Measurements from ENCODE around the gene FADD.
A peak's percentile ranks its signal among the peaks of the same experiment; 100 is the strongest.

FADD gene

DNA sequence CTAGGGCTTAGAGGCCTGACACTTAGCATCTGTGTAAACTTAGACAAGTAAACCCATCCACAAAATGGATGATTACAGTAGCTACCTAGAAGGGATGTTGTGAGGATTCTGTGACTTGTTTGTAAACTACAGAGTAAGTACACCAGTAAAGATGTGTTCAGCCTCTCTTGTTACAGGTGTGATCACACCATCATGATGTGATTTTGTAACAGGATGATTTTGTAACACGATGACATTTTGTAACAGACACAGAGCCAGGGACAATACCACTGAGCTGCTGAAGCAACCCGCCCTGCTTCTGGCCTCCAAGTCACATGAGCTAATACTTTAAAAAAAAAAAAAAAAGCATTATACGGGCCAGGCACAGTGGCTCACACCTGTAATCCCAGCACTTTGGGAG is 17.0 kb downstream of the FADD start:
- no peak overlapping the region for H3K4me3 ChIP-seq (ENCODE audit: low read depth, low read length)
- TF ChIP-seq, protein P1, sequence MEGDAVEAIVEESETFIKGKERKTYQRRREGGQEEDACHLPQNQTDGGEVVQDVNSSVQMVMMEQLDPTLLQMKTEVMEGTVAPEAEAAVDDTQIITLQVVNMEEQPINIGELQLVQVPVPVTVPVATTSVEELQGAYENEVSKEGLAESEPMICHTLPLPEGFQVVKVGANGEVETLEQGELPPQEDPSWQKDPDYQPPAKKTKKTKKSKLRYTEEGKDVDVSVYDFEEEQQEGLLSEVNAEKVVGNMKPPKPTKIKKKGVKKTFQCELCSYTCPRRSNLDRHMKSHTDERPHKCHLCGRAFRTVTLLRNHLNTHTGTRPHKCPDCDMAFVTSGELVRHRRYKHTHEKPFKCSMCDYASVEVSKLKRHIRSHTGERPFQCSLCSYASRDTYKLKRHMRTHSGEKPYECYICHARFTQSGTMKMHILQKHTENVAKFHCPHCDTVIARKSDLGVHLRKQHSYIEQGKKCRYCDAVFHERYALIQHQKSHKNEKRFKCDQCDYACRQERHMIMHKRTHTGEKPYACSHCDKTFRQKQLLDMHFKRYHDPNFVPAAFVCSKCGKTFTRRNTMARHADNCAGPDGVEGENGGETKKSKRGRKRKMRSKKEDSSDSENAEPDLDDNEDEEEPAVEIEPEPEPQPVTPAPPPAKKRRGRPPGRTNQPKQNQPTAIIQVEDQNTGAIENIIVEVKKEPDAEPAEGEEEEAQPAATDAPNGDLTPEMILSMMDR (IDR thresholded peaks at IDR 0.05; ENCODE audit: low read depth, low read length): no peak

DNA sequence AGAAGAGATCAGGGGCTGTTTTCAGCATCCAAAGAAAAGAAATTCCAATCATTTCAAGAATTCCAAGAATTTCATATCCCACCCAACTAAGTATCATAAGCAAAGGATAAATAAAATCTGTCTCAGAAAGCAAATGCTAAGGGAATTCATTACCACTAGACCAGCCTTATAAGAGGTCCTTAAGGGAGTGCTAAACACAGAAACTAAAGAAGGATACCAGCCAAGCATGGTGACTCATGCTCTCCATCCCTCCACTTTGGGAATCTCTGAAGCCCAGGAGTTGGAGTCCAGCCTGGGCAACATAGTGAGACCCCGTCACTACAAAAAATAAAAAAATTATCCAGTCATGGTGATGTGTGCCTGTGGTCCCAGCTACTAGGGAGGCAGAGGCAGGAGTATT is 17.8 kb downstream of the FADD start:
- H3K4me3 ChIP-seq (ENCODE audit: low read depth, low read length): no peak overlapping the region
- TF ChIP-seq, protein P1 (IDR thresholded peaks at IDR 0.05; ENCODE audit: low read depth, low read length): no peak

DNA sequence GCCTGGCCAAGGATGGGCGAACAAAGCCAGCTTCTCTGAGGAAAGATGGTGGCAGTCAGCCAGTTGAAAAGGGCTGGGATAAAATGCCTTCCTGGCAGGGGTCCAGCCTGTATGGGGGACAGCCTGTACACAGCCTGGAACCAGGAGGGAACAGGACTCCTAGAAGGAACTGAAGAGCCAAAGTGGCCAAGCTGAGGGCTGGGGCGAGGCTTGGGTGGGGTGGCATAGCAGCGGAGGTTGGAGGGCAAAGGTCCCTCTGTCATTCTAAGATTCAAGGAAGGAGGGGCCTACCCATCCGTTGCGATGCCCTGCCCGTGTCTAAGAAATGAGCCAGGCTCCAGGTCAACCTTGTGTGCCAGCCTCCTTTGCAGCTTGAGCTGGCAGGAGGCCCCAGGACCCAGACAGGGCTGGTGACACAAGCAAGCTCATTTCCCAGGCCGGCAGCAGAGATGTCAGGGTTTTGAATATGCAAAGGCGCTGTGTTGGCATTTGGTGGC is 22.6 kb downstream of the FADD start:
- no peak overlapping the region for H3K4me3 ChIP-seq (ENCODE audit: low read depth, low read length)
- TF ChIP-seq, protein P1 (IDR thresholded peaks at IDR 0.05; ENCODE audit: low read depth, low read length): no peak

DNA sequence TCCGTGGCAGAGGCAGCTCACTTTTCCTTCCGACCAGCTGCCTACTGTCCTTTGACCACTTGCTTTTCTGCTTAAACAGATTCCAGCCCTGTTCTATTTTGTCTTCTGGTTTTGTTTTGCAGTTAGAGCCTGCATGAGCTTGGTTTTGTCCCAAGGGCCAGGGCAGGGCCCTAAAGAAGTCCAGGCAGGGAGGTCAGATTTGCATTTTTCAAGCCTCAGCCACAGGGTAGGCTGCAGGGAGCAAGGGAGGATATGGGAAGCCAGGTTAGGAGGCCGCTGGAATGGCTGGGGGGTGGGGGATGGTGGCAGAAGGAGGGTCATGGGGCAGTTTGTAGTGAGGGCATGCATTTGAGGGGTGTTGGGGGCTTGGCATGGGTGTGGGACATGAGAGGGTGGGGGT is 23.1 kb downstream of the FADD start:
- no peak overlapping the region for H3K4me3 ChIP-seq (ENCODE audit: low read depth, low read length)
- TF ChIP-seq, protein P1 (IDR thresholded peaks at IDR 0.05; ENCODE audit: low read depth, low read length): no peak

DNA sequence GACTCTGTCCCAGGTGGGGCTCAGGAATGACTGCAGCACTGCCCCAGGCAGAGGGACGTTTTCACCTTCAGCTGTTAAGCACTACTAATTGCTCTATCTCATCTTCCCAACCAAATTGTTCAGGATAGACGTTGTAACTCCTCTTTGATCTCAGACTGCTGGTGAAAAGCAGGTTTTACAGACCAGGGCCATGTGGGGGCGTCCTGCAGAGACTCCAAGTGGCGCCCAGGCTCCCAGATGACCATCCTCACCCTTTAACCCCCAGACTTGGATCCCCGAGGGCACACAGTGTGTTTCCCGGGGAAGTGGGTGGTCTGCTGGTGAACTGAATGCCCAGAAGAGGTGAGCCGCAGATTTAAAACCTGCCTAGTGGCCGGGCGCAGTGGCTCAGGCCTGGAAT is 23.9 kb downstream of the FADD start:
- no peak overlapping the region for H3K4me3 ChIP-seq (ENCODE audit: low read depth, low read length)
- TF ChIP-seq, protein P1 (IDR thresholded peaks at IDR 0.05; ENCODE audit: low read depth, low read length): peak; percentile 24; the same call in 1 of the 2 replicates

DNA sequence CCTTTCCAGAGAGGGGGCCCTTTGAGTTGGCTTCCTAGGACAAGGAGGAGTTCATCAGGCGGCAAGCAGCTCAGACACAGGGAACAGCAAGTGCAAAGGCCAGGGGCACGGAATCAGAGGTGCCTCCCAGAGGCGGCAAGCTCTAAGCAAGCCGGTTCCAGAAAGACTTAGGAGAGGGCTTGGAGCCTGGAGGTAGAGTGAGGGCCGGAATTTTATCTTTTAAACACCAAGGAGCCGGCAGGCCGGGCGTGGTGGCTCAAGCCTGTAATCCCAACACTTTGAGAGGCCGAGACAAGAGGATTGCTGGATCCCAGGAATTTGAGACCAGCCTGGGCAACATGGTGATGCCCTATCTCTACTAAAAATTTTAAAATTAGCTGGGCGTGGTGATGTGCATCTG is 26.6 kb downstream of the FADD start:
- TF ChIP-seq, protein P1 (IDR thresholded peaks at IDR 0.05; ENCODE audit: low read depth, low read length): no peak
- H3K4me3 ChIP-seq (ENCODE audit: low read depth, low read length): no peak overlapping the region

DNA sequence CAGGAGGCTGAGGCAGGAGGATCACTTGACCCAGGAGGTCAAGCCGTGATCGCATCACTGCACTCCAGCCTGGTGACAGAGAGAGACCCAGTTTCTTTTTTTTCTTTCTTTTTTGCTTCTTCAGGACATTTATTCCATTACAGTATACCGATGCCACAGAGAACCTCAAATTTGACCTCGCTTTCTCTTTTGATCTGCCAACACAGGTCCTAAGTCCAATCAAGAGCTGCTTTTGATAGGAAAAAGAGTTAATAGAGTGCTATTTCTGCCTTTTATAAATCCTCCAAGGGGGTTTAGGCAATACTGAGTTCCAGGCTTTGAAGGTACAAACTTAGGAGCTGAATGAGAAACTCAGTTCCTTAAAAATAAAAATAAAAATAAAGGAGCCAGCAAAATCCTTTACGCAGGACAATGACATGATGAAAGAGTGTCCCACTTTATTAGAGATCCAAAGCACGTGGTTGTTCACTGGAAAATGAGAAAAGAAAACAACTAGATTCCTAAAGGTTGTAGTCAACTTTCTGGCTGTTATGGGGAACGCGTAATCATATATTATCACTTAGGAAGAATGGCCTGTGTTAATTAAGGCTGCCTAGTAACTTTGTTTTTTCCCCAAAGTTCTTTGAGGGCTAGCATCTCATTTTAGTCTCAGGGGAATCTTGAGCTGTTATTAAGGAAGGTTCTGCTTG is 27.2 kb downstream of the FADD start:
- TF ChIP-seq, protein P1 (IDR thresholded peaks at IDR 0.05; ENCODE audit: low read depth, low read length): no peak

More for the DNA sequence above, 27.2 kb downstream of the FADD start:
- no peak overlapping the region for H3K4me3 ChIP-seq (ENCODE audit: low read depth, low read length)

Data from WI38 (cell line).